Loucy (cell line): ENCODE measurements around the gene PPP2R2B.

Experiments used
- EZH2phosphoT487 ChIP-seq: fragments of 200-600 bp; IDR thresholded peaks from 2 replicates; pipeline ENCODE4 v1.6.1; 2018; ENCODE audit warnings: antibody characterized with exemption, mild to moderate bottlenecking, moderate library complexity, borderline replicate concordance
- TF ChIP-seq, protein P1 (sequence below): fragments of 200-600 bp; sonication (generic); conservative IDR thresholded peaks from 2 replicates; pipeline ENCODE4 v1.5.1; 2014; ENCODE audit warnings: mild to moderate bottlenecking, antibody characterized with exemption, low read length

DNA sequence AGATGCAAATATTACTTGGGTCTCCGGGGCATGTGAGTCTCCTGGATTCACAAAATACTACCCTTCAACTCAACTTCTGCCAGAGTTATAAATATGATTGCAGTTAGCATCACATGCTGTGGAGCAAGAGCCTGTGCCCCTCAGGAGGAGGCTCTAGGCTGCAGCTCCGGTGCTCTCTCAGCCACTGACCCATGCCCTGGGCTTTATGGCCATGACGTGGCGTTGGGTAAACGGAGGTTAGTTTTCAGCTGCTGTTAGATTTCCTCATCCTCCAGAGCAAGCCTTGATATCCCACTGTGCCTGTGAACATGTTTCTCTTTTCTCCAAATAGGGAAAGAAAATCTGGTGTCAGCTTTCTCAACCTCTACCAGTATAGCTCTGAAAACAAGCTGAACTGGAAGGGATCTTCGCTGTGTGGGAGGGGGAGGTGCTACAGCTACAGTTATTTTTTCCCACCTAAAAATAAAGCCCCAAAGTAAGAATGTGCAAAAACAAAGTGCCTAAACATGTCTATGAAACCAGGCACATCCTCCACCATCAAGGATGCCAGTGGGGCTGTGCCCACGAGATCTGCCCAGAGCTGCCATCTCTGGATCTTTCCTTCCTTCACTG is 238.2 kb downstream of the PPP2R2B start:
- TF ChIP-seq, protein P1, sequence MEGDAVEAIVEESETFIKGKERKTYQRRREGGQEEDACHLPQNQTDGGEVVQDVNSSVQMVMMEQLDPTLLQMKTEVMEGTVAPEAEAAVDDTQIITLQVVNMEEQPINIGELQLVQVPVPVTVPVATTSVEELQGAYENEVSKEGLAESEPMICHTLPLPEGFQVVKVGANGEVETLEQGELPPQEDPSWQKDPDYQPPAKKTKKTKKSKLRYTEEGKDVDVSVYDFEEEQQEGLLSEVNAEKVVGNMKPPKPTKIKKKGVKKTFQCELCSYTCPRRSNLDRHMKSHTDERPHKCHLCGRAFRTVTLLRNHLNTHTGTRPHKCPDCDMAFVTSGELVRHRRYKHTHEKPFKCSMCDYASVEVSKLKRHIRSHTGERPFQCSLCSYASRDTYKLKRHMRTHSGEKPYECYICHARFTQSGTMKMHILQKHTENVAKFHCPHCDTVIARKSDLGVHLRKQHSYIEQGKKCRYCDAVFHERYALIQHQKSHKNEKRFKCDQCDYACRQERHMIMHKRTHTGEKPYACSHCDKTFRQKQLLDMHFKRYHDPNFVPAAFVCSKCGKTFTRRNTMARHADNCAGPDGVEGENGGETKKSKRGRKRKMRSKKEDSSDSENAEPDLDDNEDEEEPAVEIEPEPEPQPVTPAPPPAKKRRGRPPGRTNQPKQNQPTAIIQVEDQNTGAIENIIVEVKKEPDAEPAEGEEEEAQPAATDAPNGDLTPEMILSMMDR = no peak
- no peak for TF ChIP-seq EZH2phosphoT487
